GM18907 (cell line): ENCODE results near the gene ROBO2.

Source experiments
- ATAC-seq: cut with Tn5 transposase; IDR thresholded peaks from one replicate; pipeline ENCODE4 v1.9.1; 2021; ENCODE audit warnings: mild to moderate bottlenecking, moderate library complexity; ENCODE audit not compliant: unreplicated experiment

The ROBO2 gene

DNA sequence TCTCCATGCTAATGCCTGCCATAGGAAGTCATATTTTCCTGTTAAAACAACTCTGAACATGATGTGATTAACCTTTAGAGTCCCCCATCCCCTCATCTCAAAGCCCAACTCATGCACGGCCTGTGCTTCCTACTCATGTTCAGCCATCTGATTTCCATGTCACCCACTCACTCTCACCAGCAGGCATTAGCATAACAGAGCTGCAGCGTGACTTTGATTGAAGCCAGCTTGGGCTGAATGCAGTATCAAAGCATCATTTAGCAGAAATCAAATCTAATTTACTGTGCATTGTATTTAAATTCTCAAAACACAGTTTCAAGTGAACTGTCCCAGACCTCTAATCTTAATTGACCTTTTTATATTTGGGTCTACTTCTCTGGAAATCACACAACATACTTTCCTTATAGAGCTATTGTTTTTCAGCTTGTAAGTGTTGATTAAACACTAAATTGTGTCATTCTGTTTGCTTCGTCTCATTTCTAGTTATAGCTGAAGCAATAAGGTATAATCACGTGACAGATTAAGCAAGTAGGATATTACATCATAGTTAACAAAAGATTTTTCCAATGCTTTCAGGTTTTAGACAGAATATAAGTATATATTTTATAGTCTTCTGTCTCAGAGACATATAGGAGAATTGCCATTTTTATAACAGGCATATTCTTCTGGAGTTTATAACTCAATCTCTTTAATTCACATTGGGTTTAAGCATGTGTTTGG is 501.5 kb downstream of the ROBO2 start:
- no peak for ATAC-seq

GRCh38 chr3:77546246-77546645 is 506.3 kb downstream of the ROBO2 start:
- no peak for ATAC-seq

DNA sequence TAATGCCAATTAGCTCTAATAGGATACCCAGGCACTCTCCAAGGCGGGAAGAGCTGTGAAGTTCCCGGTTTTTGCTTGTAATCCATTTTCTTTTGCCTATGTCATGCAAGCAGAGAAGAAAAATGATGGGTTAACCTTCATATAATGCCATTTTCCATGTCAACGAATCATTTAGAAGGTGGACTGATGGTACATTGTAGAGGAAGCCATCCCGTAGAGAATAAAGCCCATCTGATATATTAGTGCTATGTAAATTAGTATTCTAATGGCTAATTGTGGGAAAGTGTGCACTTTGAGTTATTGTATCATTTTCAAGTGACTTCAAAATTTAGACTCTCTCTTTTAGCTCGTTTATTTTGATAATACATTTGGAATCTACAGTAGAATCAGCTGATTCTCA is 509.1 kb downstream of the ROBO2 start:
- ATAC-seq = no peak

DNA sequence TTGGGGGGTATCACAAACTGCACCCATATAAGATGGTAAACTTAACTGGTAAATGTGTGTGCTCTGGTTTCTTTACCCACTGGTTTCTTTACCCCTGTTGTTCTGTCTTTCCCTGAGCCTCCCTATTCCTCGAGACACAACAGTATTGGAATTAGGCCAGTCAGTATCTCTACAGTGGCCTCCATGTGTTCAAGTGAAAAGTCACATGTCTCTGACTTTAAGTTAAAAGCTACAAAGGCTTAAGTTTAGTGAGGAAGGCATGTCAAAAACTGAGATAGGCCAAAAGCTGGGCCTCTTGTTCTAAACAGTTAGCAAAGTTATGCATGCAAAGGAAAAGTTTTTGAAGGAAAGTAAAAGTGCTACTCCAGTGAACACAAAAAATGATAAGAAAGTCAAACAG is 513.3 kb downstream of the ROBO2 start:
- ATAC-seq = no peak

DNA sequence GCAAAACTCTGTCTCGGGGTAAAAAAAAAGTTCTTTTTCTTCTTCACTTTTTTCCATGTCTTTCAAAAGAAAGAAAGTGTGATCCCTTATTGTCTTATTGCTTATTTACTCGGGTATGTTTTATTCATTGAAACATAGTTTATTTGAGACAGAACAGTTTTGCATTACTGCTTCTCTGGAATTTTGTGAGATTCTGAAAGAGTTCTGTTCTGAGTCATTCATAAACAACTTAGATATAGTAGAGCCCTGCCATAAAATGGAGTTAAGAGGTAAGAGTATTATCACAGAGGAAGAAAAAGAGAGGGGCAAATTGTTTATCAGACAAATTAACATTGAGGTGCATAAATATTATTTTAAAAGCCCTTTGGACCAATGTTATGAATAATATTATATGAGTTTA is 522.2 kb downstream of the ROBO2 start:
- ATAC-seq = no peak

GRCh38 chr3:77563012-77563411 is 523.1 kb downstream of the ROBO2 start:
- ATAC-seq = no peak

DNA sequence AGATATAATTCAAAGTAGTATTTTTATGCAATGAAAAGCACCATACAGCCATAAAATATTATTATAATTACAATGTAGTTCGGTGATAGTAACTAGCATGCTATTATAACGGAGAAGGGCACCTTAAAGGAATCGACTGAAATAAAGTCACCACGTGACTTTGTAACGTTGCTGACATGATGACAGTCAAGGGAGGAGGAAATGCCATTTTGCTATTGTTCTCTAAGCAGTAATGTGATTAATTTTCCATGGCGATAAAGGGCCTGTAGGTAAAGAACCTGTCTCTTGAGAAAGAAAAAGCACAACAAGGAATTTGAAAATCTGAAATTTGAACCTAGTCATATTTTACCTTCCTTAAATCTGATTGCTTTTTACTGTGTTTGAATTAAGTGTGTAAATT is 526.2 kb downstream of the ROBO2 start:
- no peak for ATAC-seq

GRCh38 chr3:77571971-77572715 is 532.2 kb downstream of the ROBO2 start:
- ATAC-seq = no peak

DNA sequence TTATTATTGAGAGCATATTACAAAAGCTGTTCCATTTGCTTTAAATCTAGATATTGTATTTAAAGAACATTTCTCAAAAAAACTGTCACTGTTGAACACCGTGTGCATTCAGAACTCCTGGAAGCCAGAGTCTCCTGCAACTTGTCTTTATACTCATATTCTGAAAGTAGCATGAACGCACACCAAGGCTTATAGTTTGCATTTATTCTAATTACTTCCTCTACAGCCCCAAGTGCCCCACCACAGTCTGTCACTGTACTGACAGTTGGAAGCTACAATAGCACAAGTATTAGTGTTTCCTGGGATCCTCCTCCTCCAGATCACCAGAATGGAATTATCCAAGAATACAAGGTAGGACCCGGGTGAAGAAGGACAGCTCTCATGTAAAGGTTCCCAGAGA is 537.4 kb downstream of the ROBO2 start:
- no peak for ATAC-seq

- no peak for ATAC-seq
Measured at GRCh38 chr3:77586216-77586615, 546.3 kb downstream of the ROBO2 start.

DNA sequence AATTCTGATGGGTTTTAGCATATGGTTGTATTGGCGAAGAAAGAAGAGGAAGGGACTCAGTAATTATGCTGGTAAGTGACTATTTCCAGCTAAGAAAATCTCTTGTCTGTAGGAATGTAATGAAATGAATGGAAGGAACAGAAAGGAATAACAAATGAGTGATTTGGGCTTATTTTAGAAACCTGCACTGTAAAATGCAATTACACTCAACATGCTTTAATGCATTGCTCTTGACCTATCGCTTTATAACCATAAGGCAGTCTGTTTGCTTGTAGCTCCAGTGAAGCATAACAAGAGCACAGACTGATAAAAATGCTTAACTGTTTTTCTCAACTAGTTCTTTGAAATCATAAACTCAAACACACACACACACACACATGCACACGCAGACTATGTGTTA is 549.0 kb downstream of the ROBO2 start:
- no peak for ATAC-seq

DNA sequence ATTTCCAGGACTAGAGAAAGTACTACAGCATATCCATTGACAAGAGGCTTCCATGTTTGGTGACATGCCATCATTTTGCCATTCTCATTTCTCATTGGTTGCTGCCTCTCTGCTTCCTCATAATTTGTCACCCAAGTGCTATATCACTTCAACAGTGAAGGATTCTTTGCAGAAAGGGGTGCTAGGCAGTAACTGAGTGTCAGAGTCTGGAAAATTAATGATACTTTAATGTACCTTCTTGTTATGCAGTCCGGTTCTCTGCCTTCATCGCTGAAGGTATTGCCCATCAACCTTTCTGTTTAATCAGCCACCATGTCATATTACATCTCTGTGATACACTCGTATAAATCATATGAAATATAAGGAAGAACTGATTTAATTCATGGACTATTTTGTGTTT is 550.3 kb downstream of the ROBO2 start:
- no peak for ATAC-seq

DNA sequence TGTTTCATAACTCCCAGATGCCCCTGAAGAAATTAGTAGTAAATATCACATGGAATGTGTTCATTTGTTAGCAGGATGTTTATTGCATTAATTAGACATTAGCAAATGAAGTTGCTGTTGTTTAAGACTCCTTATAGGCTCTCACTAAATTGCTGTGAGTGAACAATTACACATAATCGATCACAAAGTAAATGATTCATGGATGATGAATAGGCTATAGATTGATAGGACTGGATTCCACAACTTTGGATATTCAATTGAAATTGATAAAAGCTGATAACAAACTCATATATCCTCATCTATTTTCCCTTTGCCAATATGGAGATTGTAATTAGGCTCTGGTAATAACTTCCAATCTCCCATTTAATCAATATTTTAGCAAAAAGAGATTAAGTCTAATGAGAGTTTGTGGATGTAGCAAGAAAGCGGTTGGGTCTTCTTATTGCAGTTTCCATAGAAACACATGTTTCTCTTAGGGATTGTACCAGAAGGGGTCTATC is 555.5 kb downstream of the ROBO2 start:
- ATAC-seq = no peak

DNA sequence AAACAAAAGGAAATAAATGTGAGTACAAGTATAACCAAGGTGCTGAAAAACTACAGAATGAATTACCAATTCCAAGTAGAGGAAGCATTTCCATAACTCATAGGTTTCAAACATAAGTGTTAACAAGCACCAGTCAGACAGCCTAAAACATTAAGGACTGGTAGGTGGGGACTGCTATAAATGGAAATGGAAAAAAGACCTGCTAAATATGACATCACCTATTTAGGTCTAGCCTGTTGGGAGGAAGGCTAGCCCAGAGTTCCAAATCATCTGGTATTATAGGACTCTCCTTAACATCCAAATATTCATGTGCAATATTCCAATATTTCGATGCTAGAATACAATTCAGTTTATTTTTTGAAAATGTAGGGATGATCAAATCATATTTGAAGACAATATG is 560.0 kb downstream of the ROBO2 start:
- no peak for ATAC-seq

GRCh38 chr3:77601823-77602415 is 562.0 kb downstream of the ROBO2 start:
- ATAC-seq = no peak

DNA sequence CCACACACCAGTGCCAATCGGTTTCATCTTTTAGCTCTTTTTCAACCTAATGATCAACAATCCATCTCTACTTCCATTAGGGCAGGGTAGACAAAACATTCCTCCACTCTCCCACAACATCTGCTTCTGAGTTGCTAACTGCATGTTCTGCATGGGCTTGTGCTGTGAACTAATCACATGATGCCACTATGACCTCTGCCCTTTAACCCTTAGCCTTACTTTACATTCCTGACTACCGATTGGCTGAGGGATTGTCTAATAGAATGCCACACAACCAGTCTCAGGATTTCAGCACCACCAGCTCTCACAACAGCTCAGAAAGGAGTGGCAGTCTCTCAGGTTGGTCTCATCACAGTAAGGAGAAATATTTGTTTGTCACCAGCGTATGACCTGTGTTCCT is 562.8 kb downstream of the ROBO2 start:
- ATAC-seq = no peak

- ATAC-seq = no peak
Measured at GRCh38 chr3:77605308-77605707, 565.4 kb downstream of the ROBO2 start.

DNA sequence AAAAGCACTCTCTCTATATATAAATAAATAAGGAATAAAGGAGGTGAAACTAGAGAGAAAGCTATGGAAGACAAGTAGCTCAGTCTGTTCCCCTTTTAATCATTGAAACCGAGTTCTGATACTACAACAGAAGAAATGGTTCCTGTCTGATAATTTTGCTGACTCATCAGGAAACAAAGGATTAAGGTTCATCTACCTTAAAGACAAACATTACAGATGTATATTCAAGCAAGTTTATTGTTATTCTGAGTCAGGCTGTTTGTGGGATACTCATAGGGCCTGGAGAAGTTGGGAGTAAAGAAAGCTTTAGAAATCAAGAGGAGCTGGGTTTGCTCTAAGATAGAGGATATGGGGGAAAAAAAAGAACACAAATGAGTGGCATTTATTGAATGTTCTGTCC is 566.0 kb downstream of the ROBO2 start:
- no peak for ATAC-seq

DNA sequence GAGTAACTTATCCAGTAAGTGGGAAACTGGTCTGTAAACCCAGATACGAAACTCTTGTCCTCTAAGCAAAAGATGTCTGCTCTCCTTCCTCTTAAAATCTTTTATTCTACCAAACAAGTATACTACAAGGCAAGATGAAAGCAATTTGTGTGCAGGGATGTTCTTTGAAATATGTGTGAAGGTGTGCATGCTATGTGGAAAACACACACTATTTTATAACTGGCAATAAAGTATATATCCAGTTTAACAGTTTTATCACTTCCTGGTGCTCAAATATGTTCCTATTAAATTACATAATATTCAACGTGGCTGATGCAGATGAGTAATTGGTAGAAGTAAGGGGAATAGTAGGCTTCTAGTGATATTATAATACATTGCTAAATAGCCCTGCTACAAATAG is 566.5 kb downstream of the ROBO2 start:
- ATAC-seq = no peak

DNA sequence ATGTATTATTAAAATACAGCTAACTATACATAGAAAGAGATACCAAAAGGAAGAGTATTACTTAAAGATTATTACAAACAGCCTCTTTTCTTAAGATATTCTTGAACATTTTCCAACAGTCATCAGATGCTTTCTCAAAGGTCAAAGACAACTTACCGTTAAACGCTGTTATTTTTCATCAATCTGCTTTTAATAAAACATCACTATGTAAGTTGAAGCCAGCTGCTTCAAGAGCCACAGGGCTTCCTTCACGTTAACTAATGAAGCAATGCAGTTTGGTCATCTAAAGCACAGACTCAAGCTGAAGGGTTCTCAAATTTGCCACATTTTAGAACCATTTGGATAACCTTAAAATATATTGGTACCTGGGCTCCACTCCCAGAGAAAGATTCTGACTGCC is 578.8 kb downstream of the ROBO2 start:
- no peak for ATAC-seq

- ATAC-seq = no peak
Measured at GRCh38 chr3:77620009-77620408, 580.1 kb downstream of the ROBO2 start.

- ATAC-seq = no peak
Measured at GRCh38 chr3:77623500-77623899, 583.6 kb downstream of the ROBO2 start.
